Aorta (tissue), 5 donors: ENCODE results near the gene NFIA. TPM values are rescaled to one million over a fixed set of nuclear protein-coding genes. Genes with fewer than 3 reads are reported as not detected.

Experiments used
- ATAC-seq: fragments of 200-7000 bp; cut with Tn5 transposase; one replicate; pipeline ENCODE4 v1.9.1; 2022; ENCODE audit warnings: moderate library complexity; ENCODE audit not compliant: low FRiP score
- DNase-seq, 2 donors: peaks; one replicate each; pipeline ENCODE4 v3.0.0-alpha.2; 2020
- H3K27ac ChIP-seq, 2 donors: one replicate each; pipeline ENCODE4 v1.5.1; 2013; ENCODE audit warnings: low read length in 2 of 2, mild to moderate bottlenecking in 2 of 2, moderate library complexity in 2 of 2, control low read depth in 1 of 2, inconsistent platforms in 1 of 2, low read depth in 1 of 2
- H3K27me3 ChIP-seq, 2 donors: one replicate each; pipeline ENCODE4 v1.6.1; 2013; ENCODE audit warnings: control low read depth in 1 of 2, low read length in 1 of 2, mild to moderate bottlenecking in 1 of 2, moderate library complexity in 1 of 2; ENCODE audit not compliant: insufficient read depth in 2 of 2, control insufficient read depth in 1 of 2
- H3K36me3 ChIP-seq, 2 donors: one replicate each; pipeline ENCODE4 v1.6.1; 2013; ENCODE audit warnings: control low read depth in 1 of 2, low read length in 1 of 2, mild to moderate bottlenecking in 1 of 2; ENCODE audit not compliant: insufficient read depth in 2 of 2, control insufficient read depth in 1 of 2
- H3K4me1 ChIP-seq, 2 donors: one replicate each; pipeline ENCODE4 v1.6.1; 2013; ENCODE audit warnings: low read length in 2 of 2, control low read depth in 1 of 2, mild to moderate bottlenecking in 1 of 2, moderate library complexity in 1 of 2; ENCODE audit not compliant: insufficient read depth in 2 of 2, control insufficient read depth in 1 of 2
- H3K4me3 ChIP-seq, 2 donors: one replicate each; pipeline ENCODE4 v1.5.1; 2013; ENCODE audit warnings: low read length in 2 of 2, control low read depth in 1 of 2, mild to moderate bottlenecking in 1 of 2
- H3K9me3 ChIP-seq: one replicate; pipeline ENCODE4 v1.6.1; 2013; ENCODE audit warnings: mild to moderate bottlenecking, low read length; ENCODE audit not compliant: control insufficient read depth
- WGBS, 2 donors: extraction: QIAGEN DNeasy Blood & Tissue Kit; methylation state at CpG; one replicate each; pipeline ENCODE4 v1.1.7; 2013; 5-methylcytosine and 5-hydroxymethylcytosine counted together
- intact Hi-C, 2 donors: fragments of 100-400 bp; cut with DNase I; formaldehyde crosslinking; loops; one replicate each; pipeline versions ENCODE4 v1.14.2 to v1.15.0; 2022
- polyA plus RNA-seq, 2 donors: library from polyadenylated mRNA; stranded (reverse); fragments of 200-250 nt; gene quantifications; one replicate each; pipeline ENCODE4 v1.2.3, GENCODE V29; 2013
- total RNA-seq, 2 donors: library from RNA; stranded (reverse); fragmentation: NEBNext Ultra II Directional; extraction: Animal tissue kit (Norgen Biotek cat#: 25700); gene quantifications; one replicate each; pipeline ENCODE4 v1.2.1, GENCODE V29; 2021
- donor health status: healthy with polysubstance abuse.
- donor health status: Bipolar disorder and iron deficiency.
- donor health status: DM: no; HTN: no; CAD: no.
- donor health status: DM: no; HTN: no; CAD: no.
- donor health status: DM: yes; HTN: yes; CAD: no.

The NFIA gene
- total and polyA plus RNA-seq, 4 donors: 15.3 to 221 (median 82.4) TPM

GRCh38 chr1:61247051-61247825 lies 164.9 kb downstream of the NFIA start:
- Histone ChIP-seq H3K4me1 (peaks cover 0 to 9% of the 10 kb centered on the region in 2 donors), H3K27ac (no peak overlapping the region), H3K4me3 (no peak overlapping the region), H3K9me3 (no peaks in the 10 kb centered on the region), H3K27me3 (no peaks in the 10 kb centered on the region), H3K36me3 (no peaks in the 10 kb centered on the region)
- ATAC-seq: no peak
- DNase-seq: no peak
- intact Hi-C loops: loop anchor here in 1 of 2 donors (5.0 kb wide), 1 partner anchor 35 kb away; no protein-coding TSS in a partner anchor
- WGBS, 2 donors: 91 to 94% methylated on average over 8 of the region's 8 CpGs

DNA sequence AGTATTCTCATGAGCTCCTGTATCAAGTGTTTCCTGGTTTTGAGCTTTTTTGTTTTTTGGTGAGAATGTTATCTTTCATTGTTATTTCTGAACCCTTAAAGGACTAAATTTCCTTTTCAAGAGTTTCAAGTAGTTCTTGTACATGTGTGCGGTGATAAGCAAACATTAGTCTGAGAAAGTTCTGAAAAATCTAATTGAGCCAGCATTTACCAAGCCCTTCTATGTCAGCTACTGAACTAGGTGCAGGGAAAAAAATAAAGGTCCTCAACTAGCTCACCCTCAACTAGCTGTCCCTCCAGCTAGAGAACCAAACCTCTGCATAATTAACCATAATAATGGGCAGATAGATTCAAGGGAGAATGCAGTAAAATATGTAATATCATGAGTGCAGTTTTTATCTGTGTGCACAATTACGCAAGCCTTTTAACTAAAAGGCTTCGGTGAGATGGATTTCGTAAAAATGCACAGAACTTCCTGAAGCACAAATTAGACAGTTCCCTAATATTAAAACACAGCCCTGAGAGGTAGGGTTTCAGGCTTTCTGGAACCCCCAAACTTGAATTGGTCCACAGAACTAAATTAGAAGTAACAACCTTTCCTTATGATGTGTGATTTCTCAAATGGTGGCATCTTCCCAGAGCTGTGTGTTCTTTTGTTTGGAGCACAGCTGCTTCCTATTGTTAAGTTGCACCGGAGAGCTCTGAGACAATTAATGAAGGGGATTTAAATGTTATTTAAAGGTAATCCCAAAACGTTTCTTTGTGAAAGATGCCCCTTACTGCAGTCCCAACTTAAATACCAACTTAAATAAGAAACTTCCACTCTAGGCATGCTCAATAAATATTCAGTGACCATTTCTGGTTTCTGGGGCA lies 165.8 kb downstream of the NFIA start:
- Histone ChIP-seq H3K4me1 (peaks cover 2 to 9% of the 10 kb centered on the region in 2 donors), H3K9me3 (no peaks in the 10 kb centered on the region), H3K27ac (no peak overlapping the region), H3K36me3 (no peaks in the 10 kb centered on the region), H3K27me3 (no peaks in the 10 kb centered on the region), H3K4me3 (no peak overlapping the region)
- WGBS, 2 donors: 75 to 78% methylated on average over 6 of the region's 6 CpGs
- DNase-seq (no peak), ATAC-seq (no peak)
- intact Hi-C loops: loop anchor here in 1 of 2 donors (5.0 kb wide), 1 partner anchor 34 kb away; no protein-coding TSS in a partner anchor

DNA sequence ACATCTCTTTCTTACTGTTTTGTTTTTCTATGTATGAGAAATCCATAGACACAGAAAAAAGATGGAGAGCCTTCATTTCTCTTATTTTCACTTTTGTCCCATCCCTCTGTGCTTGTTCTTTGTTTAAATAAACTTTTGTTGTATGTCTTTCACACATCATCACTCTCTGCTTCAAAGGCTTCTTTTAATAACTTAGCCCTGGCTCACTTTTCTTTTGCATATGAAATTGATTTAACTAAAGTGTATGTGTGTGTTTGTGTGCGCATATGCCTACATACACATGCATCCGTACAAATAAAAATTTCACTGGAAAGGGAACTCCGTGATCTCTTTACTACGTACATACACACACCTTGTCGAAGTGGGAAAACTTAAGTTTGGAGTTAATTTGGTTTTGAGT lies 168.6 kb downstream of the NFIA start:
- Histone ChIP-seq H3K36me3 (no peaks in the 10 kb centered on the region), H3K27ac (peak overlapping the region in 1 of 2 donors; percentile 28), H3K4me3 (no peak overlapping the region)

DNA sequence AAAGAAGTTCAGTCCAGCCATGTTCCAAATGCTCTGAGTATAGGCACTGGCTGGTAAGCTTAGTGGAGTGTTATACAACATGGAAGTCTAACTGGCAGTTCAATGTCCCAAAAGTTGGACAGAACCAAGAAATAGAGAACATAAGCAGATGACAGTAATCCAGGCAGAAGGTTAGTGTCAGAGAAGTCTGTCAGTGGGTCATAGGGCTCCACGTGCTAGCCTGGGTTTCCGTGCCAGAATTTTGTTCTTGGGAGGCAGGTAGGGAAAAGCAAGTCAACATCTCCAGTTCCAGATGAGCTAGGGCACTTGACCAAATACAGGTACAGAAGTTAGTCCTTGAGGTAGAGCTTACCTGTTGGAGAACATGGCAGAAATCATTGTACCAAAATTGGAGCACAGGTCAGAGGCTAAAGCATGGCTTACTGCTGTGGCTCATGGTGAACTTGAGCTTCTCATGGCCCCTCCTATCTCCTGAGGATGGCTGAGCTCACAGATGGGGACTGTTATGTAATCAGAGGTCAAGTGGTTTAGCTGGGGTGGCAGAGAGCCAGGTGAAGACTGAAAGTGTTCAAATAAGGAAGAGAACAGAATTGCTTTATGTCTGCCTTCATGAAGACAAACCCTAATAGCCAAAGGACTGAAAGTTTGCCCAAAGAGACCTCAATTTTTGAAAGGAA lies 170.8 kb downstream of the NFIA start:
- H3K9me3 ChIP-seq: no peaks in the 10 kb centered on the region
- H3K4me1 ChIP-seq: peaks cover 5 to 12% of the 10 kb centered on the region in 2 donors
- no peak overlapping the region for H3K4me3 ChIP-seq
- intact Hi-C loops: no loop called here
- DNase-seq: peak in 1 of 2 donors; percentile 81
- H3K36me3 ChIP-seq: no peaks in the 10 kb centered on the region
- WGBS, 2 donors: 86 to 92% methylated on average over 2 of the region's 2 CpGs
- H3K27ac ChIP-seq: no peak overlapping the region
- H3K27me3 ChIP-seq: no peaks in the 10 kb centered on the region
- peak; percentile 80 for ATAC-seq

More for the DNA sequence above, 168.6 kb downstream of the NFIA start:
- no peaks in the 10 kb centered on the region for H3K9me3 ChIP-seq
- intact Hi-C loops: no loop called here
- WGBS, 2 donors: 65 to 74% methylated on average over 5 of the region's 5 CpGs
- ATAC-seq (no peak), DNase-seq (no peak)
- no peaks in the 10 kb centered on the region for H3K27me3 ChIP-seq
- H3K4me1 ChIP-seq: peaks cover 5 to 15% of the 10 kb centered on the region in 2 donors

DNA sequence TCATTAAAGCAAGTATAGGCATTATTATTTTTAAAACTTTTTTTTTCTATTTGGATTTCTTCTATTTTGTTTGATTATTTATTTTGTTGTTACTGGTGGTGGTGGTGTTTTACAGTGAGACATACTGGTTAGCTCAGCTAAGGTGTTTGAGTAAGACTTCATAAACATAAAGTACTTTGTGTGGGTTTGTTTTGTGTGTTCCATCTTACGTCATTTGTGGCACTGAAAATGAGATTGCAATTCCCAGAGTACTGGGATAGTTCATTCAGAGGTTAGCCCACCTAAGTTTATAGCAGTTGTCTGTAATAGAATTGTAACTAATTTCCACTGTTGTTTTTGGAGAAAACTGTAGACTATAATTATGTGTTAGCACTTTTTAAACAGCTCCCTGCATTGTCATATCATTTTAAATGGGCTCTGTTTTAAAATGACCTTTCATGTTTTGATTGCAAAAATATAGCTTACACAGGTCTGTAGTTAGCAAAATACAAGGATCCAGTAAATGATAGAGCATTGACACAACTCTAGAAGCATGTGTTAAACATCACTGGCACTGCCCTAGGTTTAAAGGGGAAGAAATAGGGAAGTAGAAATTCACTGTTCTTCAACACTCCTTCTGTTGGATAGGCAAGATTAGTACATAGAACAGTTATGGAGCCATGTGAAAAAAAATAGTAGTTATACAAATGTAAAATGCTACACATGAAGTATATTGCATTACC lies 171.7 kb downstream of the NFIA start:
- Histone ChIP-seq H3K4me3 (no peak overlapping the region), H3K27me3 (no peaks in the 10 kb centered on the region), H3K36me3 (no peaks in the 10 kb centered on the region), H3K4me1 (peaks cover 5 to 10% of the 10 kb centered on the region in 2 donors), H3K9me3 (no peaks in the 10 kb centered on the region), H3K27ac (no peak overlapping the region)
- intact Hi-C loops: no loop called here
- 47 to 48% methylated on average over 1 of the region's 1 CpG for WGBS, 2 donors
- ATAC-seq (peak; percentile 16), DNase-seq (no peak)

GRCh38 chr1:61254634-61255357 lies 172.4 kb downstream of the NFIA start:
- DNase-seq: peak in 1 of 2 donors; percentile 43

DNA sequence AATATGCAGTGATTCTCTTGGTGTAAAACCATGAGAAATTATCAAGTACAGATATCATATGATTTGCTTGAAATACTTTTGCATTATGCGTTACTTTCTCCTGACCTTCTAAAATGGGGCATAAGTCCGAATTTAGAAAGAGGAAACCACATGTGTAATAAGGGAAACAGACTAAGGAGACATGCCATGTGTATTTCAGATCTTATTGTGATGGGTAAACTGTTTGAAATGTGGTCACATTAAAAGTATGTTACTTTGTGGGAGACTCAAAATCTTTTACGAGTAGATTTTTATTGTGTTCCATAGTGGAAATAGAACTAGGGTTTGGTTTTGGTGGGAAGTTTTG lies 173.0 kb downstream of the NFIA start:
- Histone ChIP-seq H3K27me3 (no peaks in the 10 kb centered on the region), H3K27ac (peak overlapping the region in 1 of 2 donors; percentile 67), H3K9me3 (no peaks in the 10 kb centered on the region), H3K4me1 (peaks cover 7 to 15% of the 10 kb centered on the region in 2 donors), H3K36me3 (no peaks in the 10 kb centered on the region), H3K4me3 (peak overlapping the region in 1 of 2 donors; percentile 20)
- ATAC-seq: no peak
- no peak for DNase-seq
- intact Hi-C loops: loop anchor here in 1 of 2 donors (5.0 kb wide), 1 partner anchor 82 kb away; no protein-coding TSS in a partner anchor
- 1 to 3% methylated on average over 3 of the region's 3 CpGs for WGBS, 2 donors

More at GRCh38 chr1:61254634-61255357, 172.4 kb downstream of the NFIA start:
- H3K27ac ChIP-seq: peak overlapping the region in 1 of 2 donors; percentile 67
- H3K36me3 ChIP-seq: no peaks in the 10 kb centered on the region
- 5 to 6% methylated on average over 6 of the region's 6 CpGs for WGBS, 2 donors
- H3K4me1 ChIP-seq: peaks cover 7 to 15% of the 10 kb centered on the region in 2 donors
- H3K4me3 ChIP-seq: peak overlapping the region in 1 of 2 donors; percentile 20
- ATAC-seq: peak; percentile 54
- H3K9me3 ChIP-seq: no peaks in the 10 kb centered on the region
- H3K27me3 ChIP-seq: no peaks in the 10 kb centered on the region
- intact Hi-C loops: loop anchor here in 1 of 2 donors (5.0 kb wide), 1 partner anchor 83 kb away; no protein-coding TSS in a partner anchor
